ENCODE data around the gene MLLT6. TPM values are rescaled to one million over a fixed set of nuclear protein-coding genes. Genes with fewer than 3 reads are reported as not detected.
A peak's percentile ranks its signal among the peaks of the same experiment; 100 is the strongest.

Gene MLLT6
- total RNA-seq, 1 donor from 2014 or later, result 20.9 TPM

DNA sequence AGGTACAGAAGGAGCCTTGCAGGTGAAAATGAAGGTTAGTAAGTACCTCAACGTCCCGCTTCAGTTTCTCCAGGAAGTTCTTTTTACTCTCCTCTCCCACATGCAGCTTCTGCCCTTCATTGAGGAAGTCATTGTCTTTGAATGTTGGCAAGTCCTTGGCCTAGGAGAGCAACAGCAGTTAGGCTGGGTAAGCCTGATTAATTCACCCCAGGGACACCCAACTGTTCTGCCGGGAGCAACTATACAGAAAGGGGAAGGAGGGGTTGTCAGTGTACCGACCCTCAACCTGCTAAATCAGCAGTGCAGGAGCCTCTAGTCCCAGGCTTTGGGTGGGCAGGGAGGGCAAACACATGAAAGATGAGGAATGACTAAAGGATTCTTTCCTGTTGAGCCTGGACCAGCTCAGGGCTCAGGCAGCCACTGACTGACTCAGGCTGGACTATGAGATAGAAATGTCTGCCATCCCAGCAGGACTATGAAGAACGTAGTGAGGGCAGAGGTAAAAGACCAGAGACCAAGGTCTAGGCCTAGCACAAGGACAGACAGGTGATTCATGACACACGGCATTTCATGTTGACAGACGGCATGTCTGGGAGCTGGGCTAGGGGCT, 72.7 kb downstream of the MLLT6 start:
- peak overlapping the region; percentile 41 for H3K27ac ChIP-seq (ENCODE audit: low read depth, low read length)
- FAIRE-seq (no peak), DNase-seq (ENCODE audit: low read depth) (no peak)
- H3K9me3 ChIP-seq (ENCODE audit: insufficient read depth, low read depth, low read length), result no peaks in the 10 kb centered on the region
- H3K4me2 ChIP-seq (ENCODE audit: low read length), result no peak overlapping the region
- TF ChIP-seq EZH2 (IDR thresholded peaks at IDR 0.05; ENCODE audit: insufficient read depth, low read length), result no peak
- TF ChIP-seq, protein P1, sequence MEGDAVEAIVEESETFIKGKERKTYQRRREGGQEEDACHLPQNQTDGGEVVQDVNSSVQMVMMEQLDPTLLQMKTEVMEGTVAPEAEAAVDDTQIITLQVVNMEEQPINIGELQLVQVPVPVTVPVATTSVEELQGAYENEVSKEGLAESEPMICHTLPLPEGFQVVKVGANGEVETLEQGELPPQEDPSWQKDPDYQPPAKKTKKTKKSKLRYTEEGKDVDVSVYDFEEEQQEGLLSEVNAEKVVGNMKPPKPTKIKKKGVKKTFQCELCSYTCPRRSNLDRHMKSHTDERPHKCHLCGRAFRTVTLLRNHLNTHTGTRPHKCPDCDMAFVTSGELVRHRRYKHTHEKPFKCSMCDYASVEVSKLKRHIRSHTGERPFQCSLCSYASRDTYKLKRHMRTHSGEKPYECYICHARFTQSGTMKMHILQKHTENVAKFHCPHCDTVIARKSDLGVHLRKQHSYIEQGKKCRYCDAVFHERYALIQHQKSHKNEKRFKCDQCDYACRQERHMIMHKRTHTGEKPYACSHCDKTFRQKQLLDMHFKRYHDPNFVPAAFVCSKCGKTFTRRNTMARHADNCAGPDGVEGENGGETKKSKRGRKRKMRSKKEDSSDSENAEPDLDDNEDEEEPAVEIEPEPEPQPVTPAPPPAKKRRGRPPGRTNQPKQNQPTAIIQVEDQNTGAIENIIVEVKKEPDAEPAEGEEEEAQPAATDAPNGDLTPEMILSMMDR (IDR thresholded peaks at IDR 0.05; ENCODE audit: insufficient read depth, low read depth, low read length), result no peak
- Mint-ChIP-seq H3K36me3 (ENCODE audit: low read depth, unreplicated experiment) (peaks cover 26% of the 10 kb centered on the region), H3K9me3 (ENCODE audit: unreplicated experiment) (no peaks in the 10 kb centered on the region), H3K27me3 (ENCODE audit: low read depth, unreplicated experiment) (no peaks in the 10 kb centered on the region), H3K4me3 (ENCODE audit: unreplicated experiment) (no peak overlapping the region), H3K4me1 (ENCODE audit: low read depth, unreplicated experiment) (peaks cover 5% of the 10 kb centered on the region), H3K27ac (ENCODE audit: unreplicated experiment) (peak overlapping the region; percentile 72)
- peaks cover 51% of the 10 kb centered on the region for H3K36me3 ChIP-seq (ENCODE audit: insufficient read depth, low read length)
- no peak overlapping the region for H2AFZ ChIP-seq (ENCODE audit: low read depth, low read length)
- H3K27me3 ChIP-seq (ENCODE audit: insufficient read depth, low read length), result no peaks in the 10 kb centered on the region
- no peak overlapping the region for H3K4me3 ChIP-seq (ENCODE audit: insufficient read depth, low read depth, low read length)
- H3K79me2 ChIP-seq (ENCODE audit: insufficient read depth, low read length), result no peaks in the 10 kb centered on the region
- no peak overlapping the region for H3K9ac ChIP-seq (ENCODE audit: low read length)
- no peaks in the 10 kb centered on the region for H3K4me1 ChIP-seq (ENCODE audit: insufficient read depth, low read length)
- peaks cover 22% of the 10 kb centered on the region for H4K20me1 ChIP-seq (ENCODE audit: insufficient read depth, low read length)

Small RNA genes lying within 50 kb of the gene (microRNA-seq; reads per million reads assigned to microRNA genes)
- 3.3 reads per million, percentile 9 among the genes with 10 or more reads in this experiment for gene MIR4726
- gene MIR4734, result not detected

Other genes starting within 250 kb of the MLLT6 start
- gene SRCIN1, start 99.3 kb upstream of the MLLT6 start, total RNA-seq, result 0.75 and 1.5 TPM in 2 replicates
- 2.4 and 4.1 TPM in 2 replicates for gene EPOP, start 30.3 kb upstream of the MLLT6 start, total RNA-seq
- 12.0 and 13.1 TPM in 2 replicates for gene CISD3, start 25.1 kb downstream of the MLLT6 start, total RNA-seq
- 68.2 and 73.7 TPM in 2 replicates for gene PCGF2, start 43.1 kb downstream of the MLLT6 start, total RNA-seq
- 166 and 191 TPM in 2 replicates for gene PSMB3, start 47.5 kb downstream of the MLLT6 start, total RNA-seq
- 54.4 and 58.2 TPM in 2 replicates for gene PIP4K2B, start 94.3 kb downstream of the MLLT6 start, total RNA-seq
- gene CWC25, start 120.0 kb downstream of the MLLT6 start, total RNA-seq, result 12.4 and 13.7 TPM in 2 replicates
- gene RPL23, start 148.4 kb downstream of the MLLT6 start, total RNA-seq, result 954 and 1,087 TPM in 2 replicates
- gene LASP1, start 164.8 kb downstream of the MLLT6 start, total RNA-seq, result 395 and 421 TPM in 2 replicates

Data from astrocyte (in vitro differentiated cells and primary cell).